GM12864 (cell line): ENCODE measurements around the gene RAB1B.

ENCODE experiments used
- DNase-seq: peaks from one replicate; pipeline ENCODE4 v3.0.0-alpha.2; 2011; ENCODE audit warnings: low read depth
- H3K4me3 ChIP-seq: 2 replicates; pipeline ENCODE4 v1.5.1; 2011; ENCODE audit warnings: mild to moderate bottlenecking, low read depth, low read length, control low read depth
- CTCF ChIP-seq: IDR thresholded peaks from 2 replicates; pipeline ENCODE4 v1.5.1; 2011; ENCODE audit warnings: low read depth, mild to moderate bottlenecking, moderate library complexity, low read length, control low read depth, inconsistent platforms; ENCODE audit errors: missing control alignments

Gene RAB1B

GRCh38 chr11:66324664-66325063, 56.2 kb downstream of the RAB1B start:
- no peak for TF ChIP-seq CTCF
- no peak overlapping the region for H3K4me3 ChIP-seq
- no peak for DNase-seq

- no peak for DNase-seq
- TF ChIP-seq CTCF: no peak
- no peak overlapping the region for H3K4me3 ChIP-seq
Measured at GRCh38 chr11:66325263-66325671, 56.8 kb downstream of the RAB1B start.

- no peak for DNase-seq
- no peak for TF ChIP-seq CTCF
- H3K4me3 ChIP-seq: no peak overlapping the region
Measured at GRCh38 chr11:66326261-66327111, 58.0 kb downstream of the RAB1B start.
